H9 (cell line): ENCODE results near the gene XPNPEP2. TPM values are rescaled to one million over a fixed set of nuclear protein-coding genes. Genes with fewer than 3 reads are reported as not detected.

Experiments used
- DNase-seq: peaks from one replicate; pipeline ENCODE4 v3.0.0-alpha.2; 2017
- H2AFZ ChIP-seq: one replicate; pipeline ENCODE4 v1.6.1; 2013; ENCODE audit warnings: mild to moderate bottlenecking, low read length, control low read depth, moderate library complexity
- H2AK5ac ChIP-seq: 2 replicates; pipeline ENCODE4 v1.6.1; 2013; ENCODE audit warnings: low read length, control low read depth, mixed read lengths; ENCODE audit not compliant: insufficient read length
- H2BK120ac ChIP-seq: one replicate; pipeline ENCODE4 v1.6.1; 2013; ENCODE audit warnings: low read depth, mild to moderate bottlenecking, low read length, control low read depth, inconsistent platforms; ENCODE audit not compliant: poor library complexity, severe bottlenecking
- H2BK12ac ChIP-seq: 2 replicates; pipeline ENCODE4 v1.6.1; 2013; ENCODE audit warnings: low read length, control low read depth, mixed read lengths, low read depth; ENCODE audit not compliant: insufficient read length
- H2BK15ac ChIP-seq: 2 replicates; pipeline ENCODE4 v1.6.1; 2013; ENCODE audit warnings: low read depth, low read length, control low read depth
- H2BK20ac ChIP-seq: one replicate; pipeline ENCODE4 v1.6.1; 2013; ENCODE audit warnings: low read depth, mild to moderate bottlenecking, low read length, control low read depth, inconsistent platforms; ENCODE audit not compliant: poor library complexity, severe bottlenecking
- H2BK5ac ChIP-seq: 2 replicates; pipeline ENCODE4 v1.6.1; 2013; ENCODE audit warnings: low read length, control low read depth, mixed read lengths; ENCODE audit not compliant: insufficient read length
- H3K14ac ChIP-seq: 2 replicates; pipeline ENCODE4 v1.6.1; 2013; ENCODE audit warnings: low read length, control low read depth; ENCODE audit not compliant: insufficient read depth
- H3K18ac ChIP-seq: 2 replicates; pipeline ENCODE4 v1.6.1; 2013; ENCODE audit warnings: low read depth, mild to moderate bottlenecking, mixed read lengths, low read length, control low read depth; ENCODE audit not compliant: insufficient read length
- H3K23ac ChIP-seq: 2 replicates; pipeline ENCODE4 v1.6.1; 2013; ENCODE audit warnings: low read length, control low read depth, mixed read lengths, low read depth; ENCODE audit not compliant: insufficient read length
- H3K23me2 ChIP-seq: 2 replicates; pipeline ENCODE4 v1.6.1; 2013; ENCODE audit warnings: low read depth, mild to moderate bottlenecking, mixed read lengths, low read length, control low read depth; ENCODE audit not compliant: insufficient read length, poor library complexity, severe bottlenecking
- H3K27ac ChIP-seq: 2 replicates; pipeline ENCODE4 v1.5.1; 2013; ENCODE audit warnings: low read length, control low read depth, mixed read lengths, low read depth; ENCODE audit not compliant: insufficient read length
- H3K27me3 ChIP-seq: 2 replicates; pipeline ENCODE4 v1.6.1; 2013; ENCODE audit warnings: low read length, control low read depth, inconsistent platforms; ENCODE audit not compliant: insufficient read depth
- H3K4ac ChIP-seq: 2 replicates; pipeline ENCODE4 v1.6.1; 2013; ENCODE audit warnings: low read depth, mild to moderate bottlenecking, control low read depth, inconsistent platforms, low read length, moderate library complexity
- H3K4me1 ChIP-seq: 2 replicates; pipeline ENCODE4 v1.6.1; 2013; ENCODE audit warnings: low read length, control low read depth, inconsistent platforms; ENCODE audit not compliant: insufficient read depth
- H3K4me2 ChIP-seq: 2 replicates; pipeline ENCODE4 v1.6.1; 2013; ENCODE audit warnings: low read length, control low read depth, mixed read lengths; ENCODE audit not compliant: insufficient read length, insufficient read depth
- H3K56ac ChIP-seq: 2 replicates; pipeline ENCODE4 v1.6.1; 2013; ENCODE audit warnings: low read depth, mild to moderate bottlenecking, mixed read lengths, low read length, control low read depth; ENCODE audit not compliant: insufficient read length
- H3K79me1 ChIP-seq: 2 replicates; pipeline ENCODE4 v1.6.1; 2013; ENCODE audit warnings: low read depth, mild to moderate bottlenecking, moderate library complexity, low read length, control low read depth, inconsistent platforms; ENCODE audit not compliant: insufficient read depth, poor library complexity, severe bottlenecking
- H3K79me2 ChIP-seq: 2 replicates; pipeline ENCODE4 v1.6.1; 2013; ENCODE audit warnings: low read length, control low read depth, inconsistent platforms; ENCODE audit not compliant: insufficient read depth
- H3K9ac ChIP-seq: 2 replicates; pipeline ENCODE4 v1.6.1; 2013; ENCODE audit warnings: low read length, control low read depth, mixed read lengths; ENCODE audit not compliant: insufficient read length; ENCODE audit errors: extremely low read depth
- H3K9me3 ChIP-seq: one replicate; pipeline ENCODE4 v1.6.1; 2013; ENCODE audit warnings: low read depth, low read length, inconsistent platforms; ENCODE audit not compliant: control insufficient read depth
- H3T11ph ChIP-seq: one replicate; pipeline ENCODE4 v1.6.1; 2013; ENCODE audit warnings: mild to moderate bottlenecking, low read length, control low read depth, inconsistent platforms
- H4K20me1 ChIP-seq: one replicate; pipeline ENCODE4 v1.6.1; 2013; ENCODE audit not compliant: control insufficient read depth, insufficient read length, insufficient read depth
- H4K5ac ChIP-seq: 2 replicates; pipeline ENCODE4 v1.6.1; 2013; ENCODE audit warnings: low read depth, mild to moderate bottlenecking, mixed read lengths, low read length, control low read depth; ENCODE audit not compliant: insufficient read length
- H4K8ac ChIP-seq: replicated peaks from 2 replicates; pipeline ENCODE4 v1.6.1; 2013; ENCODE audit warnings: low read length, control low read depth, mixed read lengths, low read depth; ENCODE audit not compliant: insufficient read length
- H4K91ac ChIP-seq: 2 replicates; pipeline ENCODE4 v1.6.1; 2013; ENCODE audit warnings: low read depth, mild to moderate bottlenecking, moderate library complexity, mixed read lengths, low read length, control low read depth; ENCODE audit not compliant: insufficient read length
- H3K27ac Mint-ChIP-seq, 3 experiments: 2 replicates in 2 of 3; 3 replicates in 1 of 3; pipeline ENCODE4 v1.8.0; 2020 to 2021; ENCODE audit warnings: mixed read lengths in 3 of 3, mild to moderate bottlenecking in 1 of 3, moderate library complexity in 1 of 3
- H3K27me3 Mint-ChIP-seq: 2 replicates; pipeline ENCODE4 v1.8.0; 2021; ENCODE audit warnings: low read depth, mild to moderate bottlenecking, moderate library complexity, mixed read lengths
- H3K36me3 Mint-ChIP-seq, 3 experiments: 2 replicates in 2 of 3; 3 replicates in 1 of 3; pipeline ENCODE4 v1.8.0; 2020 to 2021; ENCODE audit warnings: low read depth in 3 of 3, mixed read lengths in 3 of 3; ENCODE audit not compliant: insufficient read depth in 1 of 3
- H3K4me1 Mint-ChIP-seq, 2 experiments: 2 replicates each; pipeline ENCODE4 v1.8.0; 2020; ENCODE audit warnings: mixed read lengths in 2 of 2
- H3K4me3 Mint-ChIP-seq, 2 experiments: 2 replicates in 1 of 2; 3 replicates in 1 of 2; pipeline ENCODE4 v1.8.0; 2020 to 2021; ENCODE audit warnings: mild to moderate bottlenecking in 2 of 2, mixed read lengths in 2 of 2, moderate library complexity in 1 of 2
- H3K9me3 Mint-ChIP-seq, 2 experiments: 2 replicates in 1 of 2; 3 replicates in 1 of 2; pipeline ENCODE4 v1.8.0; 2020; ENCODE audit warnings: mild to moderate bottlenecking in 2 of 2, mixed read lengths in 2 of 2, moderate library complexity in 1 of 2
- CTCF ChIP-seq: fragments of 200-600 bp; sonication (generic); conservative IDR thresholded peaks from 3 replicates; pipeline ENCODE4 v1.8.0; 2021; ENCODE audit warnings: antibody characterized with exemption, mild to moderate bottlenecking
- WGBS: extraction: QIAGEN DNeasy Blood & Tissue Kit; methylation state at CpG from one replicate; pipeline ENCODE4 v1.1.7; 2013; ENCODE audit warnings: missing lambda C conversion rate, low lambda C conversion rate, mixed read lengths; ENCODE audit not compliant: insufficient read length; ENCODE audit errors: extremely low coverage; 5-methylcytosine and 5-hydroxymethylcytosine counted together
- total RNA-seq: library from RNA; stranded (reverse); gene quantifications from 2 replicates; pipeline ENCODE4 v1.2.1, GENCODE V29; 2021

The XPNPEP2 gene
- total RNA-seq, 1 experiment from 2014 or later: 0.11 TPM

- Mint-ChIP-seq H3K4me3 (no peak overlapping the region), H3K4me1 (peaks cover 36 to 52% of the 10 kb centered on the region in 2 experiments), H3K27me3 (peaks cover 4% of the 10 kb centered on the region), H3K36me3 (peaks cover 0 to 3% (median 0%) of the 10 kb centered on the region in 3 experiments; a peak in 1 of 7 replicates), H3K9me3 (peaks cover 0 to 50% of the 10 kb centered on the region in 2 experiments; a peak in 2 of 5 replicates), H3K27ac (peak overlapping the region in 1 of 3 experiments; percentile 64; a peak in 1 of 7 replicates)
- Histone ChIP-seq H2AK5ac (no peak overlapping the region), H3K4me2 (no peak overlapping the region), H3K79me1 (no peaks in the 10 kb centered on the region), H3K27me3 (no peaks in the 10 kb centered on the region), H4K8ac (no peak overlapping the region), H2BK20ac (no peak overlapping the region), H3T11ph (no peak overlapping the region), H3K56ac (no peak overlapping the region), H2BK15ac (no peak overlapping the region), H3K4ac (no peak overlapping the region), H4K5ac (no peak overlapping the region), H2BK5ac (no peak overlapping the region), H3K9ac (no peak overlapping the region), H3K27ac (no peak overlapping the region), H3K23ac (no peak overlapping the region), H4K91ac (no peak overlapping the region), H4K20me1 (no peaks in the 10 kb centered on the region), H3K4me1 (peaks cover 6% of the 10 kb centered on the region; the same call in 1 of the 2 replicates), H3K79me2 (no peaks in the 10 kb centered on the region), H2BK120ac (no peak overlapping the region), H3K18ac (no peak overlapping the region), H2AFZ (no peak overlapping the region), H2BK12ac (no peak overlapping the region), H3K9me3 (no peaks in the 10 kb centered on the region), H3K23me2 (no peaks in the 10 kb centered on the region), H3K14ac (no peak overlapping the region)
- no CpG with 5 or more reads among the region's 2 CpGs for WGBS
- no peak for DNase-seq
- no peak for TF ChIP-seq CTCF
Observed at GRCh38 chrX:129721414-129721813, 17.4 kb upstream of the XPNPEP2 start.
